OCI-M2 (cell line): ENCODE results near the gene HNRNPC.
"Not testable (repeated sequence)": the region's sequence is repeated elsewhere in the genome, so short reads cannot be mapped to it uniquely, and the experiment has no call there.

Experiments
- DNase-seq: peaks from one replicate; lab custom pipeline; 2025; ENCODE audit not compliant: unreplicated experiment; lab: John Stamatoyannopoulos, UW

The HNRNPC gene

DNA sequence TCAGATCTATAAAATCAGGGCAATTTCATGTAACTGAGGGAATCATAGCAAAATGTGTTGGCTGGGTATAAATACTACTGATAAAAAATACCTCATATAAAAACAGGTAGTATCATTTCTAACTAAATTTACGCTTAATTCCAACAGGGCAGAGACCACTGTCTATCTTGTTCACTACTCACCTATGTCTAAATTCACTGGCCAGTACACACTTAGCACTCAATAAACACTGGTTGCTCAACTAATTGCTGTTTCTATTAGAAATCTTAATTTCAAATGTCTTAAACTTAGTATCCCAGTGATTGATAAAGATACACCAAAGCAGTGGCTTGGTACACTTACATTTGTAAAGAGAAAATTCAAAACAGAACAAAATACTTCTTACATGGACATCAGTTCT is 55.6 kb downstream of the HNRNPC start:
- no peak for DNase-seq

DNA sequence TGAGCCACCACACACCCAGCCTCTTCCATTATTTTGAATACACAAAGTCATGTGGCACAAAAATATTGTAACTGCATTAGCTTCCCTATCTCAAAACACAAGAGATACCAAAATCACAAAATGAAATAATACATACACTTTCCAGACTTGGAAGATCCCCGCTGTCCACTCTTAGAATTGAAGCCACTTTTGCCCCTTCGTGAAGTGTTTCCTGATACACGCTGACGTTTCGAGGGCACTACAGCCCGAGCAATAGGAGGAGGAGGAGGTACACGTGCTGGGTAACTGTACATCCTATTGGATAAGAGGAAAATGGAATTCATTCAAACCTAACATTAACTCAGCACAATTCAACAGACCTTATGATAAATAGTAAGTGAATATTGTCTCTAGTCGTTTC is 56.4 kb downstream of the HNRNPC start:
- DNase-seq: not testable (repeated sequence)

DNA sequence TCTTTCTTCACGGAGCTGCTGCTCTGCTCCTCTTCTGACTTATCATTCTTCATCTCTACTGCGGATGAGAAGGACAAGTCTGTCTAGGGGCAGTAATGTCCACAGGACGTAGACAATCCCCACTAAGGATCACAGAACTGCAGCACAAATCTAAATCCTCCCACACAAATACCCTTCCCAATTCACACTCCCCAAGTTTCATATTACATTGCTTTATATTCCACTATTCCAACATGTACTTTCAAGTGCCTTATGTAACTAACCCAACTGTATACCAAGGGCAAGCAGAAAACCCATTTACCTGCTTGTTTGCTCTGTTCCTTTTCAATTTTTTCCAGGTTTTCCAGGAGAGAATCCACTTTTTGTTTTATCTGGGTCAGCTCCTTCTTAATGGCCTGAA is 57.7 kb downstream of the HNRNPC start:
- no peak for DNase-seq

DNA sequence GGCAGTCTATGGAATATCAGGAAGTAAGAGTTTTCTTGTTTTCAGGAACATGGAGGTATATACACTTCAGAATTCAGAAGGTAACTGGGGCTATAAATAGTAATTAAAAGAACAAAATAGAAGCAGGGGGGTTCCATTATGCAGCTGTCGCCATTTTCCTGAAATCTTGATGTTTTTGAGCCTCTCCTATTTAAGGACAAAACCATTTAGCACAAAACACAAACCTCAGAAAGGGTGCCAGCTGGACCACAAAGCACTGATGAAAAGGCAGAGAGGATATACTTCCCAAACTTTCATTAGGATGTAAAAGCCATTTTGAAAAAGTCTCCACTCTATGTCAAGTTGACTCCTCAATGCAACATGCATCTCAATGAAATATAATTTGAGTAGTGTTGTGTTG is 59.2 kb downstream of the HNRNPC start:
- DNase-seq: no peak

GRCh38 chr14:21209185-21209584 is 60.1 kb downstream of the HNRNPC start:
- DNase-seq: no peak

DNA sequence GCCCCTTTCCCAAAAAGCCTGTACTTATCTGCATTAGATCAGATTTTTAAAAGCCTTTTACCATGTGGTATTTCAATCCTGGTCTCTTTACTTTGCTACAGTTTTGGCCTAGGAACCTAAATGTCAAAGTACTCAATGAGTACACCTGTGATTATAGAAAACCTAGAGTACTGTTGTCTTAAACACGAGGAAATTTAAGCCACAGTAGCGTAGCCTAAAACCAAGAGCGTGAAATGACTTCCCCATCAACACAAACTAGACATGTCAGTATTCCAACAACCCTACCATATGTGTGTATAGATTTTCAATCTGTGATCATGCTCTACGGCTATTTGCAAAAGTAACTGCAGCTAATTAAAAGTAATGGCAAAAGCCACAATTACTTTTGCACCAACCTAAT is 60.7 kb downstream of the HNRNPC start:
- DNase-seq: no peak

DNA sequence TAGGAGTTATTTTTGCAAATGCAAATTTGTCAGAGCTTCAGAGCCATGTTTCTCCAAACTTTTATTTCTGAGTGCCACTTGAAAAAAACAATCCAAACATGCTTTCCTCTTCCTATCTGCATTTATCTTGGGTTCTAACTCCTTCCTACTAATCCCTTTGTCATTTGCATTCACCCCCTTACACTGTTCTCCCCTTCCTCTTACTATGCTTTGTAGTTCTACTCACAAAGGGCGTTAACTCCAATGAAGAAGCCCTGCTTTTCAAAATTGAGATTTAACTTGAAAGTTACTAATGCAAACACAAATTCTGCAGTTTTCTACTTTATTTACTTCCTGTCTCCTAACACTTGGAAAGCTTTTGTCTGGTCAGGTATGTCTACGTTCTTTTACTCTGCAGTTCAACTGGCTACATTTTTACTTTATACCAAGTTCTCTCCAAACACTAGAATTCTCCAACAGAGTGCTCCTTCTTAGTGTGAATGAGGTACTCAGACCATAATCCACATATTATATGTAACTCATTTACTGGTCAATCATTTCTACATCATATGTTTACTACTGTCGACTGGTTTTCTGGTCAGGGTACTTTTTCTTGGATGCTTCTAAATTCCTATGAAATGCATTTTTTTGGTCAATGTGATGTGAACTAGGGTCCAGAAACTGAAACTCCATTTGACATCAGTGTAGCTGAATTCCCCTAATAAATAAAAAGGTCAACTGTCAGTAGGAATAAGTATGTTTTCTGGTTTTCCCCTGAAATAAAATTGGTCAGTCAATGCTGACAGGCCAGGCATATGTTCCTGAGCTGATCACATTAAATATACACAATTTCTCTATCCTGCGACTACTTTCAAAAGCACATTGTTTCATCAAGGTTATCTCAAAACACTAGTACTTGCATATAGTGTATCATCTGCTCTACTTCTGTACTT is 62.2 kb downstream of the HNRNPC start:
- DNase-seq: no peak

- no peak for DNase-seq
Observed at GRCh38 chr14:21205678-21206581, 63.3 kb downstream of the HNRNPC start.

GRCh38 chr14:21205026-21205677 is 64.1 kb downstream of the HNRNPC start:
- DNase-seq: no peak

GRCh38 chr14:21204167-21205025 is 64.8 kb downstream of the HNRNPC start:
- DNase-seq: no peak

GRCh38 chr14:21203470-21204166 is 65.6 kb downstream of the HNRNPC start:
- no peak for DNase-seq

DNA sequence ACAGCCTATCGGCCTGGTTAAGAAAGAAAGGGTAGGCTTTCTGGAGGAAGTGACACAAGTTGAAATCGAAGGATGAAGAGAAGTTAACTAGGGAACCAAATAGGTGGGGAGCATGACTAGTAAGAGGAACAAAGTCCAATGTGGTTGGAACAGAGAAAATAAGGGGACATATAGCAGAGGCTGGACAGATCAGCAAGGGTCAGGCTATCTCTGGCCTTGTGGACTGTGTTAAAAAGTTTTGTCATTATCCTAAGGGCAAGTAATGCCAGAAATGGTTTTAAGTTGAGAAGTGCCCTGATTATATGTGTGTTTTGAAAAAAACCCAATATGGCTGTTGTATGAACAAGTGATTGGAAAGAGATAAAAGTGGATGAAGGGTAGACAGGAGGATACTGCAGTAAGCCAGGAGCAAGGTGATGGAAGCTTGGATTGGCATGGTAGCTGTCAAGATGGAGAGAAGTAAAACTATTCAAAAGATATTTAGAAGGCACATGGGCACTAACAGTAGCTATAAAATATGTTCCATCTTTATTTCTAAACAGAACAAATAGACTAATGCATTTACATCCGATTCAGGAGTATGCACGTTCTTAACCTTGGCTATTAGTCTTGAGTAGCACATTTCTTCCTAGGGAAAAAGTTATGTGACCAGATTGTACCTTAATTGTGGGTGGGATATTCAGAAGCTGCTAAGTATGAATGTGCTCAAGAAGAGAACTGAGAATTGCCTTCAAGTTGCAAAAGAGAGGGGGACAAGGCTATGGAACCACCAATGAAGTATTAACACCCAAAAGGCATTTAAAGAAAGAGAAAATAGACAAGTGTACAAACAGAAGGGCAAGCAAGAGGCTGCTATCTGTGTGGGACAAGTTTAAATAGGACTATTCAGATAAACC is 66.5 kb downstream of the HNRNPC start:
- no peak for DNase-seq

DNA sequence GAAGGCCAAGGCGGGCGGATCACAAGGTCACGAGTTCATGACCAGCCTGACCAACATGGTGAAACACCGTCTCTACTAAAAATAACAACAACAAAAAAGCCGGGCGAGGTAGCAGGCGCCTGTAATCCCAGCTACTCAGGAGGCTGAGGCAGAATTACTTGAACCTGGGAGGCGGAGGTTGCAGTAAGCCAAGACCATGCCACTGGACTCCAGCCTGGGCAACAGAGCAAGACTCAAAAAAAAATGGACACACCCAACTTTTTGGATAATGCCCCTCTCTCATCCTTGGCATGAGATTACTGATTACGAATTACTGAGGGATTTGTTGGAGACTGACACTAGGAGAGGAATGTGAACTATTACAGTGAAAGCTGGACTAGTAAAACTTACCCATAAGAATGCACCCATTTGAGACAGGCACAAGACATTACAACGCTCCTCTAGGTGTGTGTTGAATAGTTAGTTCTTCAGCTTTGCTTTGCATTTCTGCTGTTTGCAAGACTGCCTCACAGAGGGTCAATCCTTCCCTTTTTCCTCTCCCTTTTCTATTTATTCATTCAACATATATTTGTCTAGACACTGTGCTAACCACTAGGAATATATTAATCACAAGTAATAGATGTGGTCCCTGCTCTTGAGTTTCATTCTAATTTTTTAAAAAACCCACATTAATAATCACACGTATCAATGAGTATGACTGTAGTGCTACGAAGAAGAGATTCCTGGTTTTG is 67.3 kb downstream of the HNRNPC start:
- no peak for DNase-seq

- no peak for DNase-seq
Observed at GRCh38 chr14:21200752-21201461, 68.3 kb downstream of the HNRNPC start.

DNA sequence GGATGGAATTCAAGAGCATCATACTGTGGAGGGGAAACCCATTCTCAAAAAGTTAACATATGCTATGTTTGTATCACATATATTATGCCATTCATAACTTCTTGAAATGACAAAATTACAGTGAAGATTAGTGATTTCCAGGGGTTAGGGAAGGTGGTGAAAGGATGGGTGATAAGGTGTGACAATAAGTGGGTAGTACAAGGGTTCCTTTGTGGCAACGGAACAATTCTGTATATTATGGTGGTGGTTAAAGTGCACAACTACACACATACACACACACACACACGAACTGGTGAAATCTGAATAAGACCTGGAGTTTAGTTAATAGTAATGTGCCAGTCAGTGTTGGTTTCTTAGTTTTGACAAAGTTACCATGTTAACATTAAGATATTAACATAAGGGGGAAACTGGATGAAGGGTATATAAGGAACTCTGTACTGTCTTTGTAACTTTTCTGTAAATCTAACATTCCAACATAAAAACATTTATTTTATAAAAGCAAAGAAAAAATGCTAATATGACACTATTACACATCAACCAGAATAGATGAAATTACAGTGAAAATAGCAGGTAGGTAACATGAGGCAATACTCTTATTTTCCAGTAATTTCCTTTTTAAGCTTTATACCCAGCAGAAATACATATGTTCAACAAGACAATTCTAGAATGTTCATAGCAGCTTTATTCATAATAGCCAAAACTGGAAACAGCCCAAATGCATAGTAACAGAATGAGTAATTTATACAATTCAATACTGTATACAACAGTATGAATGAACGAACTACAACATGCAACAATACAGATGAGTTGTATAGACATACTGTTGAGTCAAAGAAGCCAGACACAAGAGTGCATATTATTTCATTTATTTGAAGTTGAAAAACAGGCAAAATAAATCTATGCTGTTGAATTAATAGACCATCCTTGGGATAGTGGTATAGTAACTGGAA is 69.4 kb downstream of the HNRNPC start:
- no peak for DNase-seq

DNA sequence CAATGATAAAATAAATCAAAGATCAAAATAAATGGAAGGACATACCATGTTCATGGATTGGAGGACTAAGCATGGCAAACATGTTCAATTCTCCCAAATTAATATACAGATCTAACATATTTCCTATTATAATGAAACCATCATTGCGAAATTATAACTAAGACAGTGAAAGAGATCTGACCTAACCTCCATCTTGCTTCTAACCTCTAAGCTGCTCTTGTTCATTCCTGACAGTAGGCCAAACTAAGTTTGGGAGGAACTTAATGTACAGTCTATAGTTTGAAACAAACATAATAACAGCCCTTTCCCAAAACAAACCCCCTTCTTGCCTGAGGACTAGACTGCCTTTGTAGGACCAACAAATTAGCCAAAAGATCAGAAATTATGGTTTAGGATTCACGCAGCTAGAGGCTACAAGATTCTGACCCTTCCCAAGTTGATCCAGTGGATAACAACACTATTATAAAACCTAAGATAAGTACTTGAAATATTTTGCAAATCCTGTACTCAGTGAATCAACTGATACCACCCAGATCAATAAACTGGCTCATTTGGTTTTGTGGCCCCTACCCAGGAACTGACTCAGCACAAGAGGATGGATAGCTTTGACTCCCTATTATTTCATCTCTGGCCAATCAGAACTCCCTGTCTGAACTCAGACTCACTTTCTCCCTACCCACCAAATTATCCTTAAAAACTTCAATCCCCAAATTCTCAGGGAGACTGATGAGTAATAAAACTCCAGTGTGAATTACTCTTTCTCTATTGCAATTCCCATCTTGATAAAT is 71.6 kb downstream of the HNRNPC start:
- no peak for DNase-seq
